B cell (primary cell): ENCODE measurements around the gene EFNA5. TPM values are rescaled to one million over a fixed set of nuclear protein-coding genes. Genes with fewer than 3 reads are reported as not detected.

Source experiments
- ATAC-seq: fragments of 200-7000 bp; cut with Tn5 transposase; one replicate; pipeline ENCODE4 v1.10.0; 2021; ENCODE audit warnings: low read depth, mild to moderate bottlenecking, moderate number of reproducible peaks, moderate library complexity
- CTCF ChIA-PET: fragments of 350-600 bp; sonication (Branson Sonifier 250); formaldehyde crosslinking; loops from one replicate; lab custom pipeline; 2021; ENCODE audit warnings: antibody characterized with exemption, inconsistent platforms; lab: Charles Lee
- POLR2A ChIA-PET: fragments of 350-600 bp; sonication (Branson Sonifier 250); formaldehyde crosslinking; loops from one replicate; lab custom pipeline; 2021; ENCODE audit warnings: antibody characterized with exemption; lab: Charles Lee
- DNase-seq: peaks from one replicate; pipeline ENCODE4 v3.0.0; 2013
- H2AFZ ChIP-seq: 2 replicates; pipeline ENCODE4 v1.6.1; 2012; ENCODE audit warnings: mild to moderate bottlenecking, low read depth, low read length; ENCODE audit not compliant: insufficient read depth, poor library complexity, severe bottlenecking
- H3K27ac ChIP-seq, 2 donors: 1 replicate in 1 of 2; 2 replicates in 1 of 2; pipeline ENCODE4 v1.5.1; 2012 to 2013; ENCODE audit warnings: low read length in 2 of 2, mild to moderate bottlenecking in 2 of 2, moderate library complexity in 1 of 2
- H3K27me3 ChIP-seq, 4 experiments: fragments of 200-600 bp in 1 of 4; sonication (generic) in 1 of 4; replicated peaks in 1 of 4; 1 replicate in 2 of 4; 2 replicates in 2 of 4; pipeline versions ENCODE4 v1.6.1 to v1.7.0; 2013 to 2016; ENCODE audit warnings: low read length in 3 of 4, mild to moderate bottlenecking in 2 of 4, mixed read lengths in 1 of 4, moderate library complexity in 1 of 4; ENCODE audit not compliant: insufficient read depth in 4 of 4, control insufficient read depth in 3 of 4; ENCODE audit errors: control extremely low read depth in 1 of 4
- H3K36me3 ChIP-seq, 2 experiments: replicated peaks in 1 of 2; 1 replicate in 1 of 2; 2 replicates in 1 of 2; pipeline versions ENCODE4 v1.6.1 to v1.7.1; 2013; ENCODE audit warnings: low read length in 1 of 2; ENCODE audit not compliant: insufficient read depth in 2 of 2, control insufficient read depth in 1 of 2; ENCODE audit errors: control extremely low read depth in 1 of 2, extremely low read depth in 1 of 2
- H3K4me1 ChIP-seq, 2 donors: fragments of 200-600 bp in 1 of 2; sonication (generic) in 1 of 2; 1 replicate in 1 of 2; 2 replicates in 1 of 2; pipeline versions ENCODE4 v1.5.1 to v1.6.1; 2013 to 2017; ENCODE audit warnings: low read length in 2 of 2; ENCODE audit not compliant: control insufficient read depth in 2 of 2, insufficient read depth in 2 of 2
- H3K4me2 ChIP-seq: replicated peaks from 2 replicates; pipeline ENCODE3; 2012; ENCODE audit warnings: mild to moderate bottlenecking, low read depth, low read length; ENCODE audit not compliant: poor library complexity, severe bottlenecking
- H3K4me3 ChIP-seq, 5 experiments: fragments of 200-600 bp in 1 of 5; sonication (generic) in 1 of 5; 1 replicate in 3 of 5; 2 replicates in 2 of 5; pipeline versions ENCODE4 v1.5.1 to v1.7.0; 2011 to 2016; ENCODE audit warnings: low read length in 4 of 5, mild to moderate bottlenecking in 4 of 5, low read depth in 2 of 5, control low read depth in 1 of 5, moderate library complexity in 1 of 5; ENCODE audit not compliant: insufficient read depth in 1 of 5; ENCODE audit errors: control extremely low read depth in 1 of 5, extremely low read depth in 1 of 5
- H3K79me2 ChIP-seq: fragments of 200-600 bp; sonication (generic); one replicate; pipeline ENCODE4 v1.6.0; 2016; ENCODE audit warnings: low read length; ENCODE audit not compliant: control insufficient read depth, insufficient read depth
- H3K9ac ChIP-seq: fragments of 200-600 bp; sonication (generic); 2 replicates; pipeline ENCODE4 v1.6.1; 2017; ENCODE audit warnings: mild to moderate bottlenecking, low read length, moderate library complexity
- H3K9me3 ChIP-seq, 3 donors: one replicate each; pipeline versions ENCODE4 v1.6.1 to v1.7.1; 2013; ENCODE audit warnings: low read length in 2 of 3; ENCODE audit not compliant: control insufficient read depth in 2 of 3, insufficient read depth in 1 of 3; ENCODE audit errors: control extremely low read depth in 1 of 3
- H4K20me1 ChIP-seq: 2 replicates; pipeline ENCODE4 v1.6.0; 2012; ENCODE audit warnings: mild to moderate bottlenecking, low read length; ENCODE audit not compliant: insufficient read depth, control insufficient read depth, poor library complexity, severe bottlenecking
- H3K27ac Mint-ChIP-seq: one replicate; pipeline ENCODE4 v1.8.0; 2021; ENCODE audit warnings: mixed read lengths
- H3K27me3 Mint-ChIP-seq: one replicate; pipeline ENCODE4 v1.8.0; 2021; ENCODE audit warnings: mixed read lengths
- H3K4me1 Mint-ChIP-seq: one replicate; pipeline ENCODE4 v1.8.0; 2021; ENCODE audit warnings: mixed read lengths
- H3K4me3 Mint-ChIP-seq: one replicate; pipeline ENCODE4 v1.8.0; 2021; ENCODE audit warnings: mixed read lengths
- H3K9me3 Mint-ChIP-seq: one replicate; pipeline ENCODE4 v1.8.0; 2022; ENCODE audit warnings: mixed read lengths; ENCODE audit not compliant: insufficient read depth
- CTCF ChIP-seq: fragments of 200-600 bp; IDR thresholded peaks from one replicate; pipeline ENCODE4 v1.8.0; 2022; ENCODE audit warnings: antibody characterized with exemption, mild to moderate bottlenecking
- EZH2 ChIP-seq: IDR thresholded peaks from 2 replicates; pipeline ENCODE4 v1.6.1; 2012; ENCODE audit warnings: borderline replicate concordance, low read depth, mild to moderate bottlenecking, moderate library complexity, low read length; ENCODE audit not compliant: insufficient read depth, poor library complexity, severe bottlenecking
- WGBS: methylation state at CpG from one replicate; pipeline ENCODE4 v1.1.5; 2013; ENCODE audit warnings: missing lambda C conversion rate; ENCODE audit not compliant: insufficient coverage; 5-methylcytosine and 5-hydroxymethylcytosine counted together
- intact Hi-C: fragments of 100-400 bp; cut with micrococcal nuclease; formaldehyde crosslinking; loops from one replicate; pipeline ENCODE4 v1.10.0; 2022
- polyA plus RNA-seq: library from polyadenylated mRNA; depleted of rRNA; stranded (reverse); fragments of >200 nt; gene quantifications from 2 replicates; pipeline ENCODE4 v1.2.3, GENCODE V29; 2012
- total RNA-seq, 2 donors: library from RNA; stranded (reverse); fragments of 120-200 nt in 1 of 2; gene quantifications; 1 replicate in 1 of 2; 2 replicates in 1 of 2; pipeline versions ENCODE4 v1.2.3 to v1.2.4, GENCODE V29; 2013 to 2022

The EFNA5 gene
- total and polyA plus RNA-seq, 2 donors (not counting 1 experiment from before 2014, with no cell fraction given), result not detected

- ChIA-PET POLR2A (no interaction called here), CTCF (interaction anchor here (0.7 to 1.3 kb wide), 2 partner anchors 19 to 21 kb away, joined by 3 to 6 read pairs; no protein-coding TSS in a partner anchor)
- ATAC-seq (no peak), DNase-seq (no peak)
- Mint-ChIP-seq H3K9me3 (no peaks in the 10 kb centered on the region), H3K27me3 (no peaks in the 10 kb centered on the region), H3K4me1 (no peaks in the 10 kb centered on the region), H3K4me3 (no peak overlapping the region), H3K27ac (no peak overlapping the region)
- TF ChIP-seq CTCF, result no peak
- TF ChIP-seq EZH2, result no peak
- no peaks in the 10 kb centered on the region for H3K36me3 ChIP-seq
- WGBS, result no CpG with 5 or more reads among the region's 7 CpGs
- no peak overlapping the region for H3K4me3 ChIP-seq
- no peak overlapping the region for H3K27ac ChIP-seq
- no peak overlapping the region for H2AFZ ChIP-seq
- H3K27me3 ChIP-seq, result no peaks in the 10 kb centered on the region
- intact Hi-C loops, result no loop called here
- no peaks in the 10 kb centered on the region for H3K9me3 ChIP-seq
- no peaks in the 10 kb centered on the region for H3K79me2 ChIP-seq
- H3K4me2 ChIP-seq, result no peak overlapping the region
- H4K20me1 ChIP-seq, result no peaks in the 10 kb centered on the region
- H3K9ac ChIP-seq, result no peak overlapping the region
- no peaks in the 10 kb centered on the region for H3K4me1 ChIP-seq
Measured at GRCh38 chr5:107553117-107553555, 117.6 kb downstream of the EFNA5 start.

DNA sequence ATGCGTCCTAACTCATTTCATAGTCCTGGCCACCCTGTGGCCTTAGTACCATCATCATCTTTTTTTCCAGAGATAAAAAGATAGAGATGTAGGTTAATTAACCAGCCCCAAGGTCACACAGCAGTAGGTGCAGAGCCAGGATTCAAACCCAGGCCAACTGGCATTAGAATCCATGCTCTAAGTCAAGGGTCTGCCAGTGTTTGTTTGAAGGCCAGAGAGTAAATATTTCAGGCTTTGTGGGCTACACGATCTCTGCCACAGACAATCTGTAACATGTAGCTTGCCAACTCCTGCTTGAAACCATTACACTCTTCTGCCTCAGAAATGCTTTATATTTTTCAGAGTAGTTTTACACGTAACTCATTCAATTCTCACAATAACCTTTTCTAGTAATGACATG is 119.6 kb downstream of the EFNA5 start:
- no peaks in the 10 kb centered on the region for H3K27me3 Mint-ChIP-seq
- H3K27ac Mint-ChIP-seq, result no peak overlapping the region
- no peaks in the 10 kb centered on the region for H4K20me1 ChIP-seq
- H3K36me3 ChIP-seq, result no peaks in the 10 kb centered on the region
- no peaks in the 10 kb centered on the region for H3K9me3 ChIP-seq
- H3K27ac ChIP-seq, result no peak overlapping the region
- H3K4me3 ChIP-seq, result no peak overlapping the region
- H2AFZ ChIP-seq, result no peak overlapping the region
- H3K27me3 ChIP-seq, result no peaks in the 10 kb centered on the region
- TF ChIP-seq CTCF, result no peak
- no peak for TF ChIP-seq EZH2
- H3K4me3 Mint-ChIP-seq, result no peak overlapping the region
- ChIA-PET POLR2A (no interaction called here), CTCF (no interaction called here)
- no peaks in the 10 kb centered on the region for H3K79me2 ChIP-seq
- 100% methylated on average over 1 of the region's 3 CpGs for WGBS
- DNase-seq, result no peak
- ATAC-seq, result no peak
- intact Hi-C loops, result no loop called here
- no peaks in the 10 kb centered on the region for H3K9me3 Mint-ChIP-seq
- H3K9ac ChIP-seq, result no peak overlapping the region
- H3K4me2 ChIP-seq, result no peak overlapping the region
- H3K4me1 Mint-ChIP-seq, result no peaks in the 10 kb centered on the region
- no peaks in the 10 kb centered on the region for H3K4me1 ChIP-seq
